ENCODE data around the gene HPCAL1.

Gene HPCAL1

DNA sequence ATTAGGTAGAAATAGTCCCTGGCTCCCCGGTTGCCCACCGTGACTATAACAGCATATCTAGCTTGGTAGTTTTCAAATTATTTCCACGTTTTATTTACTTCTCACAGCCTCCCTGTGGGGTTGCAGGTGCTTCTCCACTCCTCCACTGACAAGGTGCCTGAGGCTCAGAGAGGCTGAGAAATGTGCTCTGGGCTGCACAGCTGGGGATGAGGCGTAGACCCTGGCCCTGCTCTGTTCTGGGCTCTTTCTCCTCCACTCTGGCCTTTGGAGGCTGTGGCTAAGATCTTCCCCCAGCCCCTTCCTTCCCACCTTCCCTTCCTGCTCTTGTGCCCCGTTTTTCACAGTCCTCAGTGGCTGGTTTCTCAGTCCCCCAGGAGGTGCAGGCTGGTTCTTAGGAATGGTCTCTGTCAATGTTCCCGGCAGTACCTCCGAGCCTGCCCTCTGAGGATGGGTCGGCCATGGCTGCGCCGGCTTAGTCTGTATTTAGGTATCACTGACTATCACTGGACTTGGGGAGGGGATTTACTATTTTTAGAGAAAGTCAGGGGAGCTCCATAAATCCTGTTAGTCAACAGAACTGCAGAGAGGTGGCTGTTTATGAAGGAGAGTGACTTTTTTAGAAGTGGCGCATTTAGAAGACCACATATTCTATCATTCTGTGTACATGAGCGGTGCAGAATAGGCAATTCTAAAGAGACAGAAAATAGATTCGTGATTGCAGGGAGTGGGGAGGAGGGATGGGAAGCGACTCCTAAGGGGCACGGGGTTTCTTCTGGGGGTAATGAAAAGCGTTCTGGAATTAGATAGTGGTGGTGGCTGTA lies 35.0 kb downstream of the HPCAL1 start:
- no peak for DNase-seq (ENCODE audit: low read depth in 2 of 2)

DNA sequence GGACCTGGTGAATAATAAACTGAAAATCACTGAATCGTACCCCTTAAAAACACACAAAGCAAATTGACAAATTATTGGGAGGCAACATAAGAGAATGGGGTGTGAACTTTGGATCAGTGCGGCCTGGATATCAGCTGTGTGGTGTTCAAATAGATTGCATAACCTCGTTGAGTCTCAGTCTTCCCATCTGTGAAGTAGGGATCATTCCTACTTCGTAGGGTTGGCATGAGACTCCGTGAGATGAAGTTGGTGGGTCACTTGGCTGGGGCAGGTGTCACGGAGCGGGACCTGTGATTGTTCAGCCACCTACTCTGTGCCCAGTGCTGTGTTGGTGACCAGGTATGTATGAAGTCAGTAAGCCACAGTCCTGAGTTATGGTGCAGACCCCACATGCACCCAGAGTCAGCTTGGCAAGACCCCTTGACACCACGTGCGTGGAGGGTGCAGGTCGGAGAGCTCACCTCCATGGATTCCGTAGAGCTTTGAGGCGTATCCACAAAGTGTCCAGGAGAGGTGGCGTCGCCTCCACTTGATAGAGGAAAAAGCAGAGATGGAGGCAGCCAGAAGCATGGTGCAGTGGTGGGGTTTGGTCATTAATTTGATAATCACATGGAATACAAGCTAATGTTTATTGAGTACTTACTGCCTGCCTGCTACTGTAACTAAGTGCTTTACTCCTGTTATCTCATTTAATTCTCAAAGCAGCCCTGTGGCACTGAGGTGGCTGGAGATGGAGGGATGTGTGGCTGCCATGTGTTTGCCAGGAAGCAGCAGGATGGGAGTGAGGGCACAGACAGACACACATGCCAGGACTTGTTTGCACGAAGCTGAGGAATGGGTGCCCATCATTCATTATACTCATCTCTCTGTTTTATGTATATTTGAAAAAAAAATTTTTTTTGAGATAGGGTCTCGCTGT lies 35.8 kb downstream of the HPCAL1 start:
- DNase-seq (ENCODE audit: low read depth in 2 of 2): no peak

DNA sequence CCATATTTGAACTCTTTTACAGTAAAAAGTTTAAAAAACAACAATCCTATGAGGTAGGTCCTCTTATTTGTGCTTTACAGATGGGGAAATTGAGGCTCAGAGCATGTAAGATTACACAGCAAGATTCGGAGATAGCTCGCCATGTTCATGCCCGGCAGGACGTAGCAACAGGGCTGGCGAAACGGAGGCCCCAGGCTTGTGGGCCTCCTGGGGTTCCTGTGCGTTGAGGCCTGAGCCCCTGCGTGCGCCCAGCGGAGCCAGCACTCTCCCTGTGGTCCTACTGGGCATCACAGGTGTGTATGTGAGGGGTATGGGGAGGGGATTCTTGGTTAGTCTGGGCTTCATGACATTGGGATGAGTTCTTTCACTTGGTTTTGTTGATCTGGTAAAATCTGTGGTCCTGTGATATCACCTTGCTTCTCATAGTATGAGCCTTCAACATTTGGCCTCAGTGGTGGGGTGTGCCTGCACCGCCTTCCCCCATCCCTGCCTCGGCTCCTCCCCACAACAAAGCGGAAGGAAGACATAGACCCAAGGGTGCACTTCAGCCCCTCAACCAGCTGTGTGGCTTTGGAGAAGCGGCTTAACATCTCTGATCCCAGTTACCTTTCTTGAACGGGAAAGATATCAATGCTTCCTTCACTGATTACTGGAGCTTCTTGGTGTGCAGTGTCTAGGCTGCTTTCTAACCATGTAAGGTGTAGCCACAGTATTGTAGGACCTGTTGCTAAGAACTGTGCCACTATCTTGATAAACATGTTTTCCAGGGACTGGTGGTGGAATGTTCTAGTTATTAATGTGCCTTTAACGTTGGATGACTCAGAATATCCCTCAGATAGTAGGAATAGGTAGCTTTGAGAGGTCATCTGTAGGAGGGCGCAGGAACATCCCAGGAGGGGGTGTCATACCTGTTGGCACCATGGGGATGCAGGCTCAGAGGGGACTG lies 37.2 kb downstream of the HPCAL1 start:
- DNase-seq (ENCODE audit: low read depth in 2 of 2): no peak

DNA sequence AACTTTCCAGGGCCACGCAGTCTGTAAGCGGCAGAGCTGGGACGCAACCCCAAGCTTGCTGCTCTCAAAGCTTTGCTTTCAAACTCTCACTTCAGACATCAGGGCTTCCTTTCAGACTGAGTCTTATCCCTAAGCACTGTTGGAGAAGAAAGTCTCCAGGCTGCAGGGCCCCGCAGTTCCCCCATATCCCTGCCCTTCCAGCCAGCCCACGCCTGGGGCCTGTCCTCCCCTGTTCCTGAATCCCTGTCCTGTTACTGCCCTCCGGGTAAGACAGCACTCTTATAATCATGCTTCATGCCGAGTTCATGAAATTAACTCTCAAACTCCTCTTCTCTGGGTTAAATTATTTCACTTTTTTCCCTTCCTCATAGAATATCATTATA lies 37.9 kb downstream of the HPCAL1 start:
- no peak for DNase-seq (ENCODE audit: low read depth in 2 of 2)

DNA sequence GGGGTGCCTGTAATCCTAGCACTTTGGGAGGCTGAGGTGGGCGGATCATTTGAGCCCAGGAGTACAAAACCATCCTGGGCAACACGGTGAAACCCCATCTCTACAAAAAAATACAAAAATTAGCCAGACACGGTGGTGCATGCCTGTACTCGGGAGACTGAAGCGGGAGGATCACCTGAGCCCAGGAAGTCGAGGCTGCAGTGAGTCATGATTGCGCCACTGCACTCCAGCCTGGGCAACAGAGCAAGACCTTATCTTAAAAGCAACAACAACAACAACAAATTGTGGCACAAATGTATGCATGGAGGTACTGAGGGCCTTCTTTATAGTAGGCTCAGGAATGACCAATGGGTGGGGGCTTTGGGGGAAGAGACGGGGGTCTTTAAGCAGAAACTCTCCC lies 38.5 kb downstream of the HPCAL1 start:
- DNase-seq (ENCODE audit: low read depth in 2 of 2): no peak

DNA sequence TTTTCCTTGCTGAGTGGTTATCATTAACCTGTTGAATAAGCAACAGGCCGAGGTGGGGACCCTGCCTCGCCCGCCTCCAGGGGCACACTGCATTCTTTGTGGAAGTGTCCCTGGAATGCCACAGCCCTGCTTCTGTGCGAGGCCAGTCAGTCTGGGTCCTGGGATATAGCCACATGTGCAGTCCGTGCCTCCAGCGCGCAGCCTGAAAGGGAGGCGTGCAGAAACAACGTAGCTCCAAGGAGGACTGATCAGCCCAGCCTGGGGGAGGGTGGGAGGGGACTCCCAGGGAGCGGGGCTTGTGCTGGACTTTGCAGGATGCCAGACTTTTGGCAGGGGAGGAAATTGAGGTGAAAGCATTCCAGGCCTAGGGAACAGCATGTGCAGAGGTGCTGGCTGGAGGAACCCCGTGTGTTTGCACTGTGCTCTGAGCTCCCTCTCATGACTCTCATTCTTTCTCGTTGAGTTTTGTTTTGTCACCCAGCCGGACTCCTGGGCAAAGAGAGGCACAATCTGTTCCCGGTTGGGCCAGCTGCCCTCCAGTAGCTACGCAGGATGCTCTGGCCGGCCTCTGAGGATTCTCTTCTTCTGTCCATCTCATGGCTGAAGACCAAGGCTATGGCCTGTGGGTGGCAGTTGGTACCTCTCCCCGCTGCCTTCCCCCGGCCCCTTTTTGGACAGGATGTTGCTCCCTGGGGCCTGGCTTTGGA lies 39.7 kb downstream of the HPCAL1 start:
- no peak for DNase-seq (ENCODE audit: low read depth in 2 of 2)

DNA sequence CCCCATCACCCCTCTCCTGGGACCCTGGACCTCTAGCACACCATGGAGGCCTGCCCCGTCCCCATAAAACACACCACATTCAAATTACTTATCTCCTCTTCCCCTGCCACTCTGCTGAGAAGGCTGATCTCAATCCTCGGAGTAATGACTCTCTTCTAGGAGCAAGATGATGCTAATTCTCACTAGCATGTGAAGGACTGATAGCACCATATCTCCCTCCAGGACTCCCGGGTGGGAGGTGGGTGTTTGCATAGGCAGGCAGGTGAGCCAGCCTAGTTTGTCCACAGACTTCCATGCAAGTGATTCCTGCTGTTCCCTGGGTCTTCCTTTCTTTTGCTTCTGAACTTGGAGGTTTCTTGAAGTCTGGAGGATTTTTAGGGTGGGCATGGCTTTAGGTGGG lies 40.5 kb downstream of the HPCAL1 start:
- DNase-seq (ENCODE audit: low read depth in 2 of 2): no peak

DNA sequence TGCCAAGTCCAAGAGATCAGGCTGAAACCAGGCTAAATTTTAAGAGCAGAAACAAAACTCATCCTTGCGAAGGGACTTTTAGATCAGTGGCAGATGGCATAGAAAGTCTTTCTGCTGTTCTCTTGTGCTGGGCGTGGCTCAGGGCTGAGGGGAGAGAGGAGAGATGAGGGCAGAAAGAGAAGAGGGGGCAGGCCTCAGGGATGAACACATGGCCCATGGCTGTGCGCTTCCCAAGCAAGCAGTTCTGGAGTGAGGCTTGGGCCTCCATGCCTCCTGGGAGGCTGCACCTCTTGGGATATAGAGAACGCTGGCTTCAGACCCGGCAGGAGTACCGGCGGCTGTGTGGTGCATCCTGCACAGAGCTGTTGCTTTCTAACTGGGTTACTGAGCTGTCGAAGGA lies 41.0 kb downstream of the HPCAL1 start:
- no peak for DNase-seq (ENCODE audit: low read depth in 2 of 2)

DNA sequence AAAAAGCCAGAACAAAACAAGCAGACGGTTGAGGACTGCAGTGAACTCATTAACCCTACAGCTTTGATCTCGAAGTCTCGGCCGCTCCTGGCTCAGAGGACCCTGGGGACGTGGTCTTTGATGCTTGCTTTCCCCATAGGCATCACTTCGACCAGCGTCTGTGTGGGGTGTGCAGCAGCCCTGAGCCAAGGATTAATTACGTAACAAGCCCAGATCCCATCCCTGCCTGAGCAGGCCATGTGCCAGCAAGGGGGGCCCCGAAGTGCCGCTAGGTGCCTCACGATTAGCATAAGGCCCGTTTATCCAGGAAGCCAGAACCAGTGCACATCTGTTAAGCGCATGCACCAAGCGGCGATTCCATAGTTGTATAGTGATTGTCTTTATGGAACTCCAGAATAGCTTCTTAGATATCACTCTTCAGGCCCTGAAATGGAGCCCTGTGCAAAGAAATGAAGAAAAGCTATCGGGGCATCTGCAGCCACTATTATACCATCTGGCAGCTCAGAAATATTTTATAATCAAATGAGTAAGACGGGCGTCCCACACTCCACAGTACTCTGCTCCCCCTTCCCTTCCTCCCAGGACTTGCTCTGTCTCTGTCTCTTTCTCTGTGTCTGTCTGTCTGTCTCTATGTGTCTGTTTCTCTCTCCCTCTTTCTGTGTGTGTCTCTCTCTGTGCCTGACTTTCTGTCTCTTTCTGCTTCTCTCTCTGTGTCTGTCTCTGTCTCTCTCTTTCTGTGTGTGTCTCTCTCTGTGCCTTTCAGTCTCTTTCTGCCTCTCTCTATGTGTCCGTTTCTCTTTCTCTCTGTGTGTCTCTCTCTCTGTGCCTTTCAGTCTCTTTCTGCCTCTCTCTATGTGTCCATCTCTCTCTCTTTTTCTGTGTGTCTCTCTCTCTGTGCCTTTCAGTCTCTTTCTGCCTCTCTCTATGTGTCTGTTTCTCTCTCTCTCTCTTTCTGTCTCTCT lies 41.7 kb downstream of the HPCAL1 start:
- no peak for DNase-seq (ENCODE audit: low read depth in 2 of 2)

DNA sequence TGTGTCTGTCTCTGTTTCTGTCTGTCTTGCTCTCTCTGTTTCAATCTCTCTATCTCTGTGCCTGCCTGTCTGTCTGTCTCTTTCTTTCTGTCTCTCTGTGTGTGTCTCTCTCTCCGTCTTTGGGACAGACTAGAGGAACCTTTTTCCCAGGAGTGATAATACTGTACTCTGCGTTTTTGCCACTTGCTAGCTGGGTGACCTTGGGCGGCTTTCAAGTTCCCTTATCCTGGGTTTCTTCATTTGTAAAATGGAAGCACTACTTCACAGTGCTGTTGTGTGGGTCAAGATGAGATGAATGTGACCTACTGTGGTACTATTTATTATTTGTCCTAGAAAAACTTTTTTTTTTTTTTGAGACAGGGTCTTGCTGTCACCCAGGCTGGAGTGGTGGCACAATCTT lies 42.4 kb downstream of the HPCAL1 start:
- DNase-seq (ENCODE audit: low read depth in 2 of 2): no peak

DNA sequence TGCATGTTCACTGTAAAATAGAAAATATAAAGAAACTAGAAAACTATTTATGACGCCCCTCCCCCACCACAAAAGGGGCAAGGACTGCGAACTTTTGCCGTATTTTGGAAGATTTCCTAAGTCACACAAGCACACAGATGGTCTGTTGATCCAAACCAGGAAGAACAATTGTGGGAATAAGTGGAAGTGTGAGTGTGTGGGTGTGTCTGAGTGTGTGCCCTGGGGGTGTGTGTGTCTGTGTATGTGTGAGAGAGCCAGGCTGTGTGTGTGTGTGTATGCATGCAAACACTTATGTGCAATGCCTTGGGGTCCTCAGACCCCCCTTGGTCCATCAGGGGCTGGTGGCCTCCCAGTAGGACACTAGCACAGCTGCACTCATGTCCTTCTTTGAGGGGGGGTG lies 43.1 kb downstream of the HPCAL1 start:
- DNase-seq (ENCODE audit: low read depth in 2 of 2): no peak

DNA sequence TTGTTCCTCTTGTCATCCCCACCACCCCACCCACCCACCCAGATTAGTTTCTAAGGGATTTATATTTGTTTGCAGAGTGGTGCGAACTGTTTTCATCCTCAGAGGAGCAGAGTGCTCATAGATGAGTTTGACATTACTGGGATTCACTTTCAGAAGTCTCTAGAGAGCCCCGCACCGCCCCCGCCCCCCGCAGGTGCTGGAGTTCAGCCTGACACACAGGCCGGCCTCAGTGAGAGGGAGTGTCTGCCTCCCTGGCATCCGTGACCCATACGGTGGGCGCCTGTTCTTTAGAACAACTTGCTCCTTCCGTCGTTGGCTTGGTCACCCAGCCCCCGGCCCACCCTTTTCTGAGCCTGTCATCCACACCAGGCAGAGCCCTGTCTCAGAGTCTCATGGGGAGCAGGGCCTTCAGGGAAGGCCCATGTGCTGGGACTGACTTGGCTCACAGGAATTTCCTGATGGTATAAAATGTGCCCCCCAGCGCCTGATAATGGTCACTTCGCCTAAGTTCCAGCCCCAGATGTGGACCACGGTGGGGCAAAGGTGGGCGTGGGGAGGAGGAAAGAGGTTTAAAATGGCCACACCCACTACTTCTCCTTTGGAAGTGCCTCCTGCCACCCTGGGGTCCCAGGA lies 44.3 kb downstream of the HPCAL1 start:
- DNase-seq (ENCODE audit: low read depth in 2 of 2): no peak

DNA sequence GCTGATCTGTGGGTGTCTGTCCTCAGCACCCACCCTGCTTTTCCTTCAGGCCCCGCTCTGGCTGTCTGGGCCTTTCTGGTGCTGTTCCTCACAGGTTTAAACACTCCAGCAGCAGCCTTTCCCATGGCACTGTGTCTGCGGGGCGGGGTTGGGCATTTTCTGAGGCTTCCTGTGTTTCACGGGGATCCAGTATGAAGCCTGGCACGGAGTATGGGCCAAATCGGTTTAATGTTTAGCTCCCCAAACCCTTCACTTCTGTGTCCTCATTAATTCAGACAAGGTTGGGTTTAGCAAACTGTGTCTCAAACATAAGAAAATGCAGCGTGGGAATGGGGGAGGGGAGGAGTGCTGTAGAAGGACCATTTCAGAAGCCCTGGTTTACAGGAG lies 44.9 kb downstream of the HPCAL1 start:
- no peak for DNase-seq (ENCODE audit: low read depth in 2 of 2)

DNA sequence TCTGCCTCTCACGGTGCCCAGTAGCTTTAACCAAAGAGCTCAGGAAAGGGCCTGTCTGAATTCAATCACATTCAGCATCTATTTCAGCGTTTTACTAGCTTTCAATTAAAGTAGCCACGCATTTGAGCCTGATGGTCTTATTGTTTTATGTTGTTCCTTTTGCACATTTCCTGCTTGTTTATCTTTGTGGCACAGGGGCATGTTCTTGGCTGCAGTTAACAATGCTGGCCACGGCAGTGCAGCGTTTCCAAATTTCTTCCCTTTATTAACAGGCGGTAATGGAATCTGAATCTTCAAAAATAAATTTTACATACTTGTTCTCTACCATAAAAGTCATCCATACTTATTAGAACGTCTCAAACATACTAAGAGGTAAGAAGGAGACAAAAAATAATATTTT lies 46.2 kb downstream of the HPCAL1 start:
- no peak for DNase-seq (ENCODE audit: low read depth in 2 of 2)

DNA sequence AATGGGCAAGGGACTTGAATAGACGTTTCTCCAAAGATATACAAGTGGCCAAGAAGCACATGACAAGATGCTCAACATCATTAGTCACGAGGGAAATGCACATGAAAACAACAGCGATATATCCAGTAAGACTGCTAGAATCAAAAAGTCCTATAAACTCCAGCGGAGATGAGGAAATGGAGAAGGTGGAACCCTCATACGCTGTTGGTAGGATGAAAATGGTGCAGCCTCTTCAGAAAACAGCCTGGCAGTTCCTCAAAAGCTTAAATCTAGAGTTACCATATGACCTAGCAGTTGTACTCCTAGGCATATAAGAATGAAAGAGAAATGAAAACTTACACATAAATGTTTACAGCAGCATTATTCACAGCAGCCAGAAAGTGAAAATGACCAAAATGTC lies 48.1 kb downstream of the HPCAL1 start:
- no peak for DNase-seq (ENCODE audit: low read depth in 2 of 2)

DNA sequence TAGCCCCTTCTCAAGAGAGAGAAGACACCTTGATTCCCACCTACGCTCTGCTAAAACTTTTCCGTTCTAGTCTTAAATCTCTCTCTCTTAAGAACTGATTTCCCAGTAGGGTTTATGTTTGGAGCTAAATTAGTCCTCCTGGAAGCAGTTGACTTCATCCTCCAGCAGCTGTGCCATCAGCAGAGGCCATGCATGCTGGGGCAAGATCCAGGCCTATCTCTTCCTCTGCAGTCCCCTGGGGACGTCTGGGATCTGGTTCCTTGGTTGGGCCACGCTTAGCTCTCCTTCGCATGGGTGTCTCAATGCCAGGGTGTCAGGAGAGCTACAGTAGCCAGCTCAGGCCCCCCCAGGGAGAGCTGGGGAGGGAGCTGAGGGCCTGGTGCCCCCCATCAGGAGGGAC lies 49.7 kb downstream of the HPCAL1 start:
- no peak for DNase-seq (ENCODE audit: low read depth in 2 of 2)

DNA sequence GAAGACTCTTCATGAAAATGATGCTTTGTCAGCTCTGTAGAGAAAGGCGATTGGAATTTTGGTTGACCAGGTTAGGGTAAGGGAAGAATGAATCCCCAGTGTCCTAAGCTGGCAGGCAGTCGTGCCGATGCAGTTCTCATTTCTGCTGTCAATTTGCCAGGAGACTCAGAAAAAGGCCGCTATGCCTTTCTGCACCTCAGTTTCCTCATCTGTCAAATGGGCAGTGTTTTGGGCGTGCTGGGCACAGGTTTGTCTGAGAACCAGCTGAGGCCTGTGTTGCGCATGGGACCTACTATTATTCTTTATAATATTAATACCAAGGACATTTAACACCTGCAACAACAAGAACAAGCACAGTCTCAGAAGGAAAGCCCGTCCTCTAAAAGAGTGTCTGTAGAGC lies 50.3 kb downstream of the HPCAL1 start:
- no peak for DNase-seq (ENCODE audit: low read depth in 2 of 2)

DNA sequence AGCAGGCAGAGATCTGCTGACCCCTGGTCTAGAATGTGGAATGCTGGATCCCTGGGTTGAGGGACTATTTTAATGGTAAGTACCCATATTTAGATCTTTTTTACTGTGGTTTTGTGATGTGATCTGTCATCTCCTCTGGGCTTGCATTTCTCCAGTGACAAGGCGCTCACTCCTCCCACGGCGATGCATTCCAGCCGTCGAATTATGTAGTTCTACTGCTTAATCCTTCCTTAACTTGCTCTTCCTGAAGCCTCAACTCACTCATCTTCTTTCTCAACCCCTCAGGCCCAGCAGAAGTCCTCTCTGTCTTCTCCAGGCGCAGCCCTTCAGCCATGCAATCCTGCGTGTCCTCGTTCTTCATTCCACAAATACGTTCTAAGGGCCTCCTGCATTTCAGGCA lies 51.2 kb downstream of the HPCAL1 start:
- DNase-seq (ENCODE audit: low read depth in 2 of 2): no peak

DNA sequence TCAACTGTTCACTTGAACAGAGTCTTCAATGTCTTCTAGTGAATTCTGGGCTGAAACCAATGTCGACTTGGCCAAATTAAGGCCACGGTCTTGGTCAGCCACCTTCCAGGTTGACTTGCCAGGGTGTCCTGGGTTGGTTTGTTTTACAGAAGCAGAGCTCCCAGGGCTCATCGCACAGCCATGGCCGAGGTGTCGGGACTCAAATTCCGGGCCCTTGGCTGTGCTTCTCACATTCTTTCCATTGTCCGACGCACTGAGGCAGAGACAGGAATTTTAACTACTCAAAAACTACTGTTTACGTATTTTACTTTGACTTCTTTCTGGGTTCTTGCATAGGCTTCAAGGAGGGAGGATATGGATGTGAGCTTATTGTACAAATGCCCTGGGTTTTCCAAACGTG lies 51.7 kb downstream of the HPCAL1 start:
- DNase-seq (ENCODE audit: low read depth in 2 of 2): no peak

Data from fibroblast of skin of left biceps (primary cell).